ENCODE measurements around the gene EMC7. TPM values are rescaled to one million over a fixed set of nuclear protein-coding genes. Genes with fewer than 3 reads are reported as not detected.

The EMC7 gene
- total and polyA plus RNA-seq, 10 donors, result 27.1 to 47.5 (median 39.4) TPM

- DNase-seq, result no peak
- no peaks in the 10 kb centered on the region for H3K4me1 ChIP-seq
- H3K9me3 ChIP-seq, result no peaks in the 10 kb centered on the region
- no peak for TF ChIP-seq CTCF (IDR thresholded peaks at IDR 0.05 in 8 of 11, conservative IDR thresholded peaks at IDR 0.05 in 3 of 11)
- no peak for TF ChIP-seq POLR2AphosphoS5 (IDR thresholded peaks at IDR 0.05)
- no peak for TF ChIP-seq POLR2A (IDR thresholded peaks at IDR 0.05)
- H3K27me3 ChIP-seq (replicated peaks in 1 of 7), result no peaks in the 10 kb centered on the region
- peaks cover 0 to 9% (median 0%) of the 10 kb centered on the region in 6 donors for H3K36me3 ChIP-seq
- H3K4me3 ChIP-seq, result no peak overlapping the region
- intact Hi-C loops (cut with DNase I; ENCODE audit: low total_unique reads), result no loop called here
- H3K27ac ChIP-seq, result no peak overlapping the region
- WGBS, 5 donors, result 95 to 100% (median 96%) methylated on average over 1 of the region's 1 CpG
Observed at GRCh38 chr15:34132881-34133280, 31.2 kb upstream of the EMC7 start.

- Histone ChIP-seq H3K4me3 (no peak overlapping the region), H3K9me3 (no peaks in the 10 kb centered on the region), H3K27ac (no peak overlapping the region), H3K4me1 (no peaks in the 10 kb centered on the region), H3K27me3 (replicated peaks in 1 of 7) (no peaks in the 10 kb centered on the region), H3K36me3 (no peaks in the 10 kb centered on the region)
- TF ChIP-seq POLR2A (IDR thresholded peaks at IDR 0.05) (no peak), CTCF (IDR thresholded peaks at IDR 0.05 in 8 of 11, conservative IDR thresholded peaks at IDR 0.05 in 3 of 11) (no peak), POLR2AphosphoS5 (IDR thresholded peaks at IDR 0.05) (no peak)
- intact Hi-C loops (cut with DNase I; ENCODE audit: low total_unique reads), result no loop called here
- no peak for DNase-seq
- 47 to 50% (median 50%) methylated on average over 2 of the region's 2 CpGs for WGBS, 5 donors
Observed at GRCh38 chr15:34128898-34129297, 27.2 kb upstream of the EMC7 start.

GRCh38 chr15:34126522-34126921 lies 24.9 kb upstream of the EMC7 start:
- Histone ChIP-seq H3K27me3 (replicated peaks in 1 of 7) (no peaks in the 10 kb centered on the region), H3K4me3 (no peak overlapping the region), H3K27ac (no peak overlapping the region), H3K36me3 (no peaks in the 10 kb centered on the region), H3K9me3 (no peaks in the 10 kb centered on the region), H3K4me1 (no peaks in the 10 kb centered on the region)
- TF ChIP-seq POLR2A (IDR thresholded peaks at IDR 0.05), result no peak
- no peak for DNase-seq
- intact Hi-C loops (cut with DNase I; ENCODE audit: low total_unique reads), result no loop called here

GRCh38 chr15:34125945-34126344 lies 24.3 kb upstream of the EMC7 start:
- Histone ChIP-seq H3K4me1 (no peaks in the 10 kb centered on the region), H3K27me3 (replicated peaks in 1 of 7) (no peaks in the 10 kb centered on the region), H3K36me3 (no peaks in the 10 kb centered on the region), H3K4me3 (no peak overlapping the region), H3K9me3 (no peaks in the 10 kb centered on the region), H3K27ac (no peak overlapping the region)
- no peak for DNase-seq
- intact Hi-C loops (cut with DNase I; ENCODE audit: low total_unique reads), result no loop called here
- TF ChIP-seq POLR2A (IDR thresholded peaks at IDR 0.05), result no peak
- no peak for TF ChIP-seq CTCF (IDR thresholded peaks at IDR 0.05 in 8 of 11, conservative IDR thresholded peaks at IDR 0.05 in 3 of 11)
- no peak for TF ChIP-seq POLR2AphosphoS5 (IDR thresholded peaks at IDR 0.05)
- 71 to 90% (median 80%) methylated on average over 1 of the region's 1 CpG for WGBS, 5 donors

- TF ChIP-seq POLR2AphosphoS5 (IDR thresholded peaks at IDR 0.05) (no peak), CTCF (IDR thresholded peaks at IDR 0.05 in 8 of 11, conservative IDR thresholded peaks at IDR 0.05 in 3 of 11) (no peak), POLR2A (IDR thresholded peaks at IDR 0.05) (no peak)
- intact Hi-C loops (cut with DNase I; ENCODE audit: low total_unique reads), result no loop called here
Observed at GRCh38 chr15:34124651-34125050, 23.0 kb upstream of the EMC7 start.

More at GRCh38 chr15:34124651-34125050, 23.0 kb upstream of the EMC7 start:
- Histone ChIP-seq H3K4me1 (no peaks in the 10 kb centered on the region), H3K27me3 (replicated peaks in 1 of 7) (peaks cover 0 to 5% (median 0%) of the 10 kb centered on the region in 7 donors), H3K9me3 (no peaks in the 10 kb centered on the region), H3K4me3 (no peak overlapping the region), H3K36me3 (no peaks in the 10 kb centered on the region), H3K27ac (no peak overlapping the region)
- no peak for DNase-seq
- WGBS, 5 donors, result 73 to 85% (median 77%) methylated on average over 4 of the region's 4 CpGs
